H1 (cell line): ENCODE results near the gene LMAN1L. TPM values are rescaled to one million over a fixed set of nuclear protein-coding genes. Genes with fewer than 3 reads are reported as not detected.

ENCODE experiments used
- BCL11A ChIP-seq, 2 experiments: IDR thresholded peaks; one replicate each; pipeline ENCODE4 v1.6.1; 2011; ENCODE audit warnings: low read depth in 2 of 2, low read length in 2 of 2, mild to moderate bottlenecking in 2 of 2
- SP2 ChIP-seq: IDR thresholded peaks from 2 replicates; pipeline ENCODE4 v1.6.1; 2012; ENCODE audit warnings: mild to moderate bottlenecking, low read length, inconsistent platforms
- TCF12 ChIP-seq: IDR thresholded peaks from 2 replicates; pipeline ENCODE4 v1.6.1; 2011; ENCODE audit warnings: low read depth, mild to moderate bottlenecking, low read length
- polyA plus RNA-seq, 7 experiments: library from polyadenylated mRNA; depleted of rRNA in 3 of 7; stranded (reverse) in 5 of 7; unstranded in 2 of 7; fragments of >200 nt in 5 of 7; fragments of 200-250 nt in 2 of 7; gene quantifications; 1 replicate in 5 of 7; 2 replicates in 1 of 7; 4 replicates in 1 of 7; pipeline versions ENCODE4 v1.2.1 to v1.2.3, GENCODE V29; 2011 to 2013; ENCODE audit warnings: missing spikeins in 2 of 7, mixed read lengths in 2 of 7
- total RNA-seq: library from RNA; stranded (reverse); fragmentation: NEBNext Ultra II Directional; extraction: Animal tissue kit (Norgen Biotek cat#: 25700); gene quantifications from 2 replicates; pipeline ENCODE4 v1.2.1, GENCODE V29; 2021

LMAN1L gene
- total and polyA plus RNA-seq, 2 of the 8 experiments (the other 6 are each of a cell fraction or from before 2014, with no cell fraction given) = not detected

DNA sequence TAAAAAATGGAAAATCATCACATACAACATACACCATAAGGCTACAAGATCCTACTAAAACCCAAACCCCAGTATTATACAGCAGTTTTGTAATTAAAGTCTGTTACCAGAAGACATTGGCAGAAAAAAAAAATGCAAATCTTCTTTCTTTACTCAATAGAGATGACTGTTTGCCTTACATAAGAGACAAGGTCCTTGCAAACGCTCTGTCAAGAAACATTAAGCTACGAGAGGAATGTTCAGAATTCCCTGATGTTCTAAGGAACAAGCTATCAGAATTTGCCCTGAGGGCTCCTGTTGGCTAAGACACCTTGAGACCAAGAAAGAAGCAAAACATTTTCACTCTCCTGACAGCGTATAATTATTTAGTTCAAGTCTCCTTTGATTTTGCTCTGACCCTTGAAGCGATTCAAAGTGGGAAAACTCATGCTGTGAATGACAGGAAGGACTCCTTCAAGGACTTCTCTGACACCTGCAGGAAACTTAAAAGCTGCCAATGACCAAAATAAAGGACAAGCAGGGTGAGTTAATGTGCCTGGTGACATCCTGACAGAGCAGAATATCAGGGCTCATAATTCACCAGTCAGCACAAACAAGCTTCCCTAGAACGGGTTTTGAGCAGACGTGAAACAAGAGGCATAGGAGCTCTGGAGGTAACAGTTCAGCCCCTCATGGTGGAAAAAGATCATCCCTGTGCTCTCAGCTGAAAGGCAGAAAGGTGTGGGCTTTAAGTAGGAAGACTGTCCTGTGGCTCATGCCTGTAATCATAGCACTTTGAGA is 58.0 kb downstream of the LMAN1L start (continued):
- TF ChIP-seq BCL11A (IDR thresholded peaks at IDR 0.05; ENCODE audit: low read depth in 2 of 2, low read length in 2 of 2) = no peak
- no peak for TF ChIP-seq SP2
- no peak for TF ChIP-seq TCF12
- TF ChIP-seq, all 59 proteins: peak for 0
